Measurements from ENCODE around the gene IGF1R. TPM values are rescaled to one million over a fixed set of nuclear protein-coding genes. Genes with fewer than 3 reads are reported as not detected.

IGF1R gene
- polyA plus RNA-seq, 1 experiment, result 21.6 TPM

DNA sequence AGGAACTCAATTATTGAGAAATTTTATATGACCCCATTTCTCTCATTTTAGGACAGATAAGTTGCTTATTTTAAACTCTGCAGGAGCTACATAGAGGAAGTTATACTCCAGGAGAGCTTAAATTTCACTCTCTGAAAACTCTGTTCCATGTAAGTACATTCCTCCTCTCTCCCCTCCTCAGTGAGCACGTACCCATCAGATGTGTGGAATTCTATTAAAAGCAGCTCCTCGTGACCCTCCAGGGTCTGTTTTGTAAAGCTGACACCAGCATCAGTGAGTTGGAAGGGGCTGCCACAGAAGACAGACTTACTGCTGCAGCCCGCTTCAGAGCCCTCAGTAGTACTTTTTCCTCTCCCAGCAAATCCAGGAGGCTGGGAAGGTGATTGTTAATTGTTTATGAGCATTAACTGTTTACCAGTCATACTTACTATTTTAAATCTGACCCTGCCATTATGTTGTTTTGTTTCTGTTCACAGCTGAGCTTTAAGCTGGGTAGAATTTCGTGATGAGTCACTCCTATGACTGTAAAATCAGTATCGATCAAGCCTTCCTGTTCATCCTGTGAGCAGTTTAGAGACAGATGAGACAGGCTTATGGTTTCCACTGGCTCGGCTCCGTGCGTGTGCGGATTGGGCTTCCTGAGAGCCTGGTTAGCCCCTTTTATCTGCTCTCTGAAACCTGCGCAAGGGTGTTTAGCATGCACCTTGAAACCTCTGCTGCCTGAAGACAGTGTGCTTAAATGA lies 20.4 kb downstream of the IGF1R start:
- Histone ChIP-seq H3K27me3 (ENCODE audit: control insufficient read depth, insufficient read depth, low read length) (no peaks in the 10 kb centered on the region), H3K9me3 (ENCODE audit: control insufficient read depth, insufficient read depth, low read length) (no peaks in the 10 kb centered on the region), H3K4me3 (ENCODE audit: low read depth, low read length) (no peak overlapping the region; the same call in 1 of the 2 replicates), H3K27ac (ENCODE audit: low read depth, low read length) (peak overlapping the region; percentile 68)
- ChIA-PET CTCF (interaction anchor here (0.8 to 1.3 kb wide), 3 partner anchors 9 to 183 kb away, joined by 3 read pairs; no protein-coding TSS in a partner anchor), POLR2A (interaction anchor here (0.5 to 0.7 kb wide), 2 partner anchors 10 to 126 kb away, joined by 4 to 7 read pairs; no protein-coding TSS in a partner anchor)
- DNase-seq (ENCODE audit: low read depth, low spot score), result no peak
- TF ChIP-seq, protein P1, sequence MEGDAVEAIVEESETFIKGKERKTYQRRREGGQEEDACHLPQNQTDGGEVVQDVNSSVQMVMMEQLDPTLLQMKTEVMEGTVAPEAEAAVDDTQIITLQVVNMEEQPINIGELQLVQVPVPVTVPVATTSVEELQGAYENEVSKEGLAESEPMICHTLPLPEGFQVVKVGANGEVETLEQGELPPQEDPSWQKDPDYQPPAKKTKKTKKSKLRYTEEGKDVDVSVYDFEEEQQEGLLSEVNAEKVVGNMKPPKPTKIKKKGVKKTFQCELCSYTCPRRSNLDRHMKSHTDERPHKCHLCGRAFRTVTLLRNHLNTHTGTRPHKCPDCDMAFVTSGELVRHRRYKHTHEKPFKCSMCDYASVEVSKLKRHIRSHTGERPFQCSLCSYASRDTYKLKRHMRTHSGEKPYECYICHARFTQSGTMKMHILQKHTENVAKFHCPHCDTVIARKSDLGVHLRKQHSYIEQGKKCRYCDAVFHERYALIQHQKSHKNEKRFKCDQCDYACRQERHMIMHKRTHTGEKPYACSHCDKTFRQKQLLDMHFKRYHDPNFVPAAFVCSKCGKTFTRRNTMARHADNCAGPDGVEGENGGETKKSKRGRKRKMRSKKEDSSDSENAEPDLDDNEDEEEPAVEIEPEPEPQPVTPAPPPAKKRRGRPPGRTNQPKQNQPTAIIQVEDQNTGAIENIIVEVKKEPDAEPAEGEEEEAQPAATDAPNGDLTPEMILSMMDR (IDR thresholded peaks at IDR 0.05; ENCODE audit: low read depth, low read length), result no peak

DNA sequence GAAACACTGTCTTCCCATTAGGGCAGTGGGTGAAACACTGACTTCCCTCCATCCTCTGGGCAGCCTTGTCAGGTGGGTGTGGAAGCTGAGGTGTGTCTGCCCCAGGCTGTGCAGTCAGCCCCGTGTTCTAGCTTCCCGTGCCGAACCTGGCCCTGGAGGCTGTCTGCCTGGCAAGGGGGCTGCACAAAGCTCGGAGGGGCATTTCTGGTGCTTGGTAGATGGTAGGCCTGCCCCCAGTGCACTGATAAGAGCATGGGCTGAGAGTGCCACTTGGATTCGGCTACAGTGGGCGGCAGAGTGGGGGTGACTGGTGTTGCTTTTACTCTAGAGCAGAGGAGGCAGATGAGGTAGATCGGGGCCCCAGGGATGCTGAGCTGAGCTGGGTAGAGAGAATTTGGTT lies 21.3 kb downstream of the IGF1R start:
- Histone ChIP-seq H3K4me3 (ENCODE audit: low read depth, low read length) (no peak overlapping the region), H3K27me3 (ENCODE audit: control insufficient read depth, insufficient read depth, low read length) (no peaks in the 10 kb centered on the region), H3K27ac (ENCODE audit: low read depth, low read length) (peak overlapping the region; percentile 68), H3K9me3 (ENCODE audit: control insufficient read depth, insufficient read depth, low read length) (no peaks in the 10 kb centered on the region)
- CTCF ChIA-PET, result interaction anchor here (1.1 to 4.8 kb wide), 2 partner anchors 10 to 11 kb away, joined by 3 to 24 read pairs; no protein-coding TSS in a partner anchor
- POLR2A ChIA-PET, result no interaction called here
- TF ChIP-seq, protein P1 (IDR thresholded peaks at IDR 0.05; ENCODE audit: low read depth, low read length), result no peak
- DNase-seq (ENCODE audit: low read depth, low spot score), result no peak

DNA sequence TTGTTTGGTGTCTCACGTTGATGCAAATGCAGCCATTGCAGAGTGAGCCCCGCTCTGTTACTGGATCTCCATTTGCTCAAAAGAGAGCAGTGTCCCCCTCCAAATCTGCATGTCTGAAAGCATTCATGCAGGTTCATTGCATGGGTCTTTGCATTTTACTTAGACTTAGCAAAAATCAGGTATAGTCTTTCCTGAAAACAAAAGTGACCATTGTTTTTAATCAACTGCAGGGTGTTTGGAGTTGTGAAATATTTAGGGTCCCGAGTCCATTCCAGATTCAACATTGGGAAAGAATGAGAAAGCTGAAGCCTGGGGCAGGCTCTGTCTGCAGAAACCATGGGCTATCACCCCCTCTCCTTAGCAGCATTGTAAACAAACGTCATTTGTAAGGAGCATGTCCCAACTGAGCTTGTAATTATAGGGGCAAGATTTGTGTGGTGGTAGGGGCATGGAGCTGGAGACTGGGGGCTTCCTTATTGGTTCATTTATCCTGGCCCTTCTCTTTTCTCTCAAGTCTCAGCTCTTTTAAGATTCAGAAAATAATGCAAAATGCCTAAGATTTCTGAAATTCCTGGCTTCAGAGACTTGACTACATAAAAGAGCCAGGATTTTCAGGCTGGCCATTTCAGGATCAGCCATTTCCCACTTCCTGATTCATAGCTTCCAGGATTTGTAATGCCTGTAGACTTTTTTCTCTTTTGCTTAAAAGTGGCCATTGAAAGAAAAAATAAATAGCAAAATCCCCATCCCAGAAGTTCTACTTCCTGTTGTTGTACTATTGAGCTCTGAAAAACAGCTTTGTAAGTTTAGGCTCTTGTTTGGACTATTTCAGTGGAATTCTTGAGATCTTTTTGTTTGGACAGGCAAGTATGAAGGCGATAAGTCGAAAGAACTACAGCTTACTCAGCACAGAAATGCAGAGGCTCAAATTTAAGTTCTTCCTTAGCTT lies 23.0 kb downstream of the IGF1R start:
- CTCF ChIA-PET, result interaction anchor here (0.6 to 4.8 kb wide), 10 partner anchors 10 to 405 kb away, joined by 3 to 24 read pairs (median 5); no protein-coding TSS in a partner anchor
- no peak overlapping the region for H3K4me3 ChIP-seq (ENCODE audit: low read depth, low read length)
- POLR2A ChIA-PET, result interaction anchor here (0.7 to 1.0 kb wide), 4 partner anchors 13 to 1400 kb away, joined by 3 to 9 read pairs (median 4); no protein-coding TSS in a partner anchor

DNA sequence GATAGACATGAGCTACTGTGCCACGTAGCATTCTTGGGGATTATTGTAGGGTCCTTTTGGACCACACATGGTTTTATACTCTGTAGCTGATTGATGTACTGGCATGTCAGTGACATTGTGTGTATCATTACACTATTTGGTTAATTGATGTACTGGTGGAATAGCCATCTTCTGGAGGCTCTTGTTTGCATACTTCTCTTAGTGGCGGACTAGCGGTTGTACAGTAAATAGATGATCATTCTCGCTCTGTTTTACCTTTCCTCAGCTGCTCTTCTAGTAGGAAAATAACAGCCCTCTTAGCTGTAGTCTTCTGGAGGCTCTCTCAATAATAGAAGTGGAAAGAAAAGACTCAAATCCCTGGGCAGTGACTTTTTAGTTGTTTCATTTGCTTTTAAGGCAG lies 24.8 kb downstream of the IGF1R start:
- Histone ChIP-seq H3K4me3 (ENCODE audit: low read depth, low read length) (no peak overlapping the region), H3K27ac (ENCODE audit: low read depth, low read length) (no peak overlapping the region), H3K27me3 (ENCODE audit: control insufficient read depth, insufficient read depth, low read length) (no peaks in the 10 kb centered on the region), H3K9me3 (ENCODE audit: control insufficient read depth, insufficient read depth, low read length) (no peaks in the 10 kb centered on the region)
- ChIA-PET POLR2A (no interaction called here), CTCF (interaction anchor here (2.9 to 4.8 kb wide), 2 partner anchors 13 to 15 kb away, joined by 9 to 24 read pairs; no protein-coding TSS in a partner anchor)
- TF ChIP-seq, protein P1 (IDR thresholded peaks at IDR 0.05; ENCODE audit: low read depth, low read length), result no peak
- DNase-seq (ENCODE audit: low read depth, low spot score), result no peak

More for the DNA sequence above, 23.0 kb downstream of the IGF1R start:
- Histone ChIP-seq H3K9me3 (ENCODE audit: control insufficient read depth, insufficient read depth, low read length) (no peaks in the 10 kb centered on the region), H3K27me3 (ENCODE audit: control insufficient read depth, insufficient read depth, low read length) (no peaks in the 10 kb centered on the region), H3K27ac (ENCODE audit: low read depth, low read length) (peak overlapping the region; percentile 69)
- DNase-seq (ENCODE audit: low read depth, low spot score), result no peak
- TF ChIP-seq, protein P1 (IDR thresholded peaks at IDR 0.05; ENCODE audit: low read depth, low read length), result no peak

All from AG04450 (cell line).